ENCODE measurements around the gene MYO3A.

Gene MYO3A

DNA sequence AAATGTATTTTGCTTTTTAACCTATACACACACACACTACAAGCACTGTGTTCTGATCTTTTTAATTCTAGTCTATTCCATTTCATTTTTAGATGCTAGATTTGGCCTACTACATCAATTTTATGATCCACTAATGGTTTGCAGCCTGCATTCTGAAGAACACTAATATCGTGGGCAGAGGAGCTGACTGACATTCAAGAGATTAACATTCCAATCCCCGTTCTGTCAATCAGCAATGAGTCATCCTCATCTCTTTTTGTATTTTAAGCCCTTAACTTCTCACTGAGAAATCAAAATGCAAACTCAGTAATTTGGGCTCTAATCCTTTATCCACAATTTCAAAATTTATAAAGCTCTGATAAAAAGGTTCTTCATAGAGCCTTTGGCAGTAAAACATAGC is 235.4 kb downstream of the MYO3A start:
- intact Hi-C loops (cut with DNase I; ENCODE audit: low total_unique reads), result no loop called here
- TF ChIP-seq, protein P1, sequence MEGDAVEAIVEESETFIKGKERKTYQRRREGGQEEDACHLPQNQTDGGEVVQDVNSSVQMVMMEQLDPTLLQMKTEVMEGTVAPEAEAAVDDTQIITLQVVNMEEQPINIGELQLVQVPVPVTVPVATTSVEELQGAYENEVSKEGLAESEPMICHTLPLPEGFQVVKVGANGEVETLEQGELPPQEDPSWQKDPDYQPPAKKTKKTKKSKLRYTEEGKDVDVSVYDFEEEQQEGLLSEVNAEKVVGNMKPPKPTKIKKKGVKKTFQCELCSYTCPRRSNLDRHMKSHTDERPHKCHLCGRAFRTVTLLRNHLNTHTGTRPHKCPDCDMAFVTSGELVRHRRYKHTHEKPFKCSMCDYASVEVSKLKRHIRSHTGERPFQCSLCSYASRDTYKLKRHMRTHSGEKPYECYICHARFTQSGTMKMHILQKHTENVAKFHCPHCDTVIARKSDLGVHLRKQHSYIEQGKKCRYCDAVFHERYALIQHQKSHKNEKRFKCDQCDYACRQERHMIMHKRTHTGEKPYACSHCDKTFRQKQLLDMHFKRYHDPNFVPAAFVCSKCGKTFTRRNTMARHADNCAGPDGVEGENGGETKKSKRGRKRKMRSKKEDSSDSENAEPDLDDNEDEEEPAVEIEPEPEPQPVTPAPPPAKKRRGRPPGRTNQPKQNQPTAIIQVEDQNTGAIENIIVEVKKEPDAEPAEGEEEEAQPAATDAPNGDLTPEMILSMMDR (IDR thresholded peaks at IDR 0.05), result no peak
- H3K27ac ChIP-seq, result no peak overlapping the region
- no peak overlapping the region for H3K4me3 ChIP-seq
- no peaks in the 10 kb centered on the region for H3K36me3 ChIP-seq
- no peaks in the 10 kb centered on the region for H3K9me3 ChIP-seq
- no peaks in the 10 kb centered on the region for H3K27me3 ChIP-seq
- DNase-seq, result no peak
- no peaks in the 10 kb centered on the region for H3K4me1 ChIP-seq

DNA sequence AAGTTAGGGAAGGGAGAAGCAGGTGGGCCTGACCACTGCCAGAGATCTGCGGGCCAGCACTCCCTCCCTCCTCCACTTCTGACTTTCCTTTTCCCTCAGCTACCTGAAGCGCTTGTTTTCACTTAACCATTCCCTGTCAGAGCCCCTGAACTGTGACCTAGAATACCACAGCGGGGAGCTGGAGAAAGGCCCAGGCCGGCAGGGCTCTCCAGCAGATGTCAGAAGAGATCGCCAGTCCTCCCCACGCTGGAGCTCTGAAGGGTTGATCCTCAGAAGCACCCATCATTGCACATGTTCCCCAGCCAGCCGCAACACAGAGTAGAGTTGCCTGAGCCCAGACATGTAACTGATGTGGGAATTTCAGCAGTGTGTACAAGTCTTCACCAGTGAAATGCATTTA is 238.1 kb downstream of the MYO3A start:
- Histone ChIP-seq H3K27me3 (no peaks in the 10 kb centered on the region), H3K9me3 (no peaks in the 10 kb centered on the region), H3K27ac (no peak overlapping the region), H3K36me3 (no peaks in the 10 kb centered on the region), H3K4me3 (no peak overlapping the region), H3K4me1 (no peaks in the 10 kb centered on the region)
- no peak for DNase-seq
- TF ChIP-seq, protein P1 (IDR thresholded peaks at IDR 0.05), result no peak
- intact Hi-C loops (cut with DNase I; ENCODE audit: low total_unique reads), result no loop called here

DNA sequence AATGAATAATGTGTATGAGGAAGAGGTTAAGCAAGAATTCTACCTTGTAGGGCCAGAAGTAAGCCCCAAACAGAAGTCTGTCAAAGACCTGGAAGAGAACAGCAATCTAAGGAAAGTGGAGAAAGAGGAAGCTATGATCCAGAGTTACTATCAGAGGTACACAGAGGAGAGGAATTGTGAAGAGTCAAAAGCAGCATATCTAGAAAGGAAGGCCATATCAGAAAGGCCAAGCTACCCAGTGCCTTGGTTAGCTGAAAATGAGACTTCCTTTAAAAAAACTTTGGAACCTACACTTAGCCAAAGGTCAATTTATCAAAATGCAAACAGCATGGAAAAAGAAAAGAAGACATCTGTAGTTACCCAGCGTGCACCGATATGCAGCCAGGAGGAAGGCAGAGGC is 239.8 kb downstream of the MYO3A start:
- Histone ChIP-seq H3K4me1 (no peaks in the 10 kb centered on the region), H3K36me3 (no peaks in the 10 kb centered on the region), H3K27ac (no peak overlapping the region), H3K27me3 (no peaks in the 10 kb centered on the region), H3K4me3 (no peak overlapping the region), H3K9me3 (no peaks in the 10 kb centered on the region)
- no peak for DNase-seq
- TF ChIP-seq, protein P1 (IDR thresholded peaks at IDR 0.05), result no peak
- intact Hi-C loops (cut with DNase I; ENCODE audit: low total_unique reads), result no loop called here

DNA sequence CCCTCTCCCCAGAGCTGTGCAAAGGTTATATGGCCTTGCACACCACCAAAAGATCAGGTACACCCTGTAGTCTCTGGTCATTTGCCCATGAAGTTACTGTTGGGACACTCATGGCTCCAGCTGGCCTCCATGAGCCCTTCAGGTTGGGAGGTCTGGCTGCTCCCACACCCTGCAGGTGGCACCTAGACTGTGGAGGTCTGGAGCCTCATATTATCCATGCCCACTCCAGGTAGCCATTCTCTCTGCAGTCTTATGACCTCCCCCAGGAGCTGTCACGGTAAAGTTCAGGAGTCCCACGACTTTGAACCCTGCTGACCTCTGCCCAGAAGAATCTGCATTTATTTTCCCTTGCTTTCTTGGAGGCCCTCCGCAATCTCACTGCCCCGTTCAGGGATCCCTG is 243.3 kb downstream of the MYO3A start:
- Histone ChIP-seq H3K9me3 (no peaks in the 10 kb centered on the region), H3K4me3 (no peak overlapping the region), H3K27me3 (no peaks in the 10 kb centered on the region), H3K4me1 (no peaks in the 10 kb centered on the region), H3K36me3 (no peaks in the 10 kb centered on the region), H3K27ac (no peak overlapping the region)
- DNase-seq, result no peak
- TF ChIP-seq, protein P1 (IDR thresholded peaks at IDR 0.05), result no peak
- intact Hi-C loops (cut with DNase I; ENCODE audit: low total_unique reads), result no loop called here

DNA sequence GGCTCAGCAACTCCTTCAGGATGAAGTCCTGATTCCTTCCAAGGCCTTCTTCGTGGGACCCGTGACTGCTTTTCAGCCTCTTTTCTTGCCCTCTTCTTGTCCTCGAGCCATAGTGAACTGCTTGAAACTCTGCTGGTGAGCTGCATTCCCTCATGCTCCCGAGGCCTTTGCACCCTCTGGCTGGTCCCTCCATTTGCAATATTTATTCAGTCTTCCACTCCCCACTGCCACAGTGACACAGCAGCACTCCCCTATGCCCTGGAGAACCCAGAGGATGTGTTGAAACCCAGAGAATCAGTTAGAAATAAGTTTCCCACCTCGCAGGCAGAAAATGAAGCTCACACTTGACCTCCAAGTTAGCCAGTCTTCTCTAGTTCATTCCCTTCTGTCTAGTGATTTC is 260.2 kb downstream of the MYO3A start:
- Histone ChIP-seq H3K27ac (no peak overlapping the region), H3K27me3 (no peaks in the 10 kb centered on the region), H3K9me3 (no peaks in the 10 kb centered on the region), H3K36me3 (peaks cover 0 to 4% (median 0%) of the 10 kb centered on the region in 3 donors), H3K4me3 (no peak overlapping the region), H3K4me1 (no peaks in the 10 kb centered on the region)
- TF ChIP-seq, protein P1 (IDR thresholded peaks at IDR 0.05), result no peak
- no peak for DNase-seq
- intact Hi-C loops (cut with DNase I; ENCODE audit: low total_unique reads), result no loop called here

DNA sequence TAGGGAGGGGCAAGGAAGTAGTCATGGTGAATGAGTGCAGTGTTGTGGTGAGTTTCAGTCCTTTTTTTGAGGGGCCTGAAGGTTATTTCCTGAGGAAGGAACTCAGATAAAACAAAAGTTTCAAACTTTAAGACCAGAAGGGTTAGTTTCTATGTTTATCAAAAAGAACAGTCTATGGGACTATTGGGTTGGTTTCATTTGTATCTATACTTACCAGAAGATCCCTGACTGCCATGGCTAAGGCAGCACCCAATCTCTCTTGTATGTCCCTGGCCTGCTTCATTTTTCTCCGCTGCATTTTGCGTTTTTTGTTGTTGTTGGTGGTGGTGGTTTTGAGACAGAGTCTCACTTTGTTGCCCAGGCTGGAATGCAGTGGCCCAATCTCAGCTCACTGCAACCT is 263.2 kb downstream of the MYO3A start:
- H3K4me1 ChIP-seq, result no peaks in the 10 kb centered on the region
- DNase-seq, result no peak
- no peak overlapping the region for H3K27ac ChIP-seq
- H3K9me3 ChIP-seq, result no peaks in the 10 kb centered on the region
- intact Hi-C loops (cut with DNase I; ENCODE audit: low total_unique reads), result no loop called here
- H3K4me3 ChIP-seq, result no peak overlapping the region
- TF ChIP-seq, protein P1 (IDR thresholded peaks at IDR 0.05), result no peak
- H3K27me3 ChIP-seq, result no peaks in the 10 kb centered on the region
- peaks cover 0 to 4% (median 0%) of the 10 kb centered on the region in 3 donors for H3K36me3 ChIP-seq
